GM12878 (cell line): Measurements from ENCODE around the gene XPOT. TPM values are rescaled to one million over a fixed set of nuclear protein-coding genes. Genes with fewer than 3 reads are reported as not detected.

Experiments used
- ATAC-seq: fragments of 200-7000 bp; cut with Tn5 transposase; 3 replicates; pipeline ENCODE4 v1.9.1; 2020; ENCODE audit warnings: mild to moderate bottlenecking, moderate library complexity
- BruUV-seq: library from RNA; stranded (reverse); fragments of 400-500 nt; replicated peaks from 2 replicates; lab custom pipeline; 2021; lab: Mats Ljungman, UMichigan
- CTCF ChIA-PET: fragments of 300-600 bp; sonication (Branson Sonifier 250); formaldehyde crosslinking; extraction: SDS; loops from one replicate; lab custom pipeline; 2021; ENCODE audit warnings: inconsistent platforms; lab: Yijun Ruan, JAX
- POLR2A ChIA-PET: fragments of 350-600 bp; formaldehyde crosslinking; extraction: SDS; loops from one replicate; lab custom pipeline; 2021; ENCODE audit warnings: inconsistent platforms; lab: Charles Lee
- RAD21 ChIA-PET: fragments of 300-600 bp; sonication (Branson Sonifier 250); formaldehyde crosslinking; loops from one replicate; lab custom pipeline; 2023; ENCODE audit warnings: antibody characterized with exemption; ENCODE audit not compliant: unreplicated experiment; lab: Charles Lee
- SMC1A ChIA-PET: fragments of 300-600 bp; sonication (Branson Sonifier 250); formaldehyde crosslinking; loops from one replicate; lab custom pipeline; 2023; ENCODE audit not compliant: unreplicated experiment, uncharacterized antibody; lab: Charles Lee
- DNase-seq: peaks from one replicate; pipeline ENCODE4 v3.0.0-alpha.2; 2011; ENCODE audit warnings: low read depth, low spot score
- FAIRE-seq: peaks from 3 replicates; lab custom pipeline; 2011; peaks lifted over from hg19 to GRCh38; lab: Jason Lieb, UNC
- H2AFZ ChIP-seq: 2 replicates; pipeline ENCODE4 v1.6.0; 2011; ENCODE audit warnings: low read depth, low read length, control low read depth; ENCODE audit not compliant: control insufficient read depth
- H3K27ac ChIP-seq: 2 replicates; pipeline ENCODE4 v1.5.1; 2011; ENCODE audit warnings: control low read depth; ENCODE audit not compliant: control insufficient read depth, insufficient read depth
- H3K27me3 ChIP-seq, 2 experiments: replicated peaks in 1 of 2; 2 replicates each; pipeline versions ENCODE4 v1.6.0 to v1.6.1; 2011; ENCODE audit warnings: low read length in 1 of 2; ENCODE audit not compliant: control insufficient read depth in 2 of 2, insufficient read depth in 2 of 2
- H3K36me3 ChIP-seq, 2 experiments: 2 replicates each; pipeline ENCODE4 v1.5.1; 2011; ENCODE audit warnings: low read length in 1 of 2; ENCODE audit not compliant: control insufficient read depth in 2 of 2, insufficient read depth in 2 of 2
- H3K4me1 ChIP-seq: 2 replicates; pipeline ENCODE4 v1.6.1; 2011; ENCODE audit warnings: mild to moderate bottlenecking, low read length, moderate library complexity, mixed read lengths; ENCODE audit not compliant: control insufficient read depth, insufficient read depth
- H3K4me2 ChIP-seq: 2 replicates; pipeline ENCODE4 v1.6.0; 2011; ENCODE audit warnings: control low read depth; ENCODE audit not compliant: control insufficient read depth, insufficient read depth
- H3K4me3 ChIP-seq: fragments of 200-600 bp; sonication (generic); 2 replicates; pipeline ENCODE4 v1.5.1; 2016
- H3K79me2 ChIP-seq: 2 replicates; pipeline ENCODE4 v1.6.0; 2011; ENCODE audit warnings: low read length; ENCODE audit not compliant: control insufficient read depth, insufficient read depth
- H3K9ac ChIP-seq: 2 replicates; pipeline ENCODE4 v1.8.0; 2011; ENCODE audit warnings: low read length, control low read depth, mixed read lengths; ENCODE audit not compliant: control insufficient read depth, insufficient read depth
- H3K9me3 ChIP-seq: replicated peaks from 3 replicates; pipeline ENCODE4 v1.5.1; 2011; ENCODE audit warnings: mild to moderate bottlenecking, low read length; ENCODE audit not compliant: control insufficient read depth, insufficient read depth
- H4K20me1 ChIP-seq: 2 replicates; pipeline ENCODE4 v1.6.0; 2011; ENCODE audit not compliant: control insufficient read depth, insufficient read depth
- BCL3 ChIP-seq: IDR thresholded peaks from 2 replicates; pipeline ENCODE4 v1.6.1; 2011; ENCODE audit warnings: borderline replicate concordance, low read depth, mild to moderate bottlenecking, moderate library complexity, low read length; ENCODE audit not compliant: insufficient read depth, poor library complexity, severe bottlenecking
- CTCF ChIP-seq, 3 experiments: IDR thresholded peaks in 2 of 3; conservative IDR thresholded peaks in 1 of 3; 2 replicates each; pipeline ENCODE4 v1.5.1; 2011; ENCODE audit warnings: low read depth in 3 of 3, low read length in 3 of 3, mild to moderate bottlenecking in 3 of 3, control low read depth in 2 of 3, moderate library complexity in 2 of 3, inconsistent platforms in 1 of 3, mixed read lengths in 1 of 3; ENCODE audit not compliant: control insufficient read depth in 2 of 3, insufficient read depth in 1 of 3; ENCODE audit errors: extremely low read depth in 1 of 3
- MEF2B ChIP-seq: fragments of 450-650 bp; IDR thresholded peaks from 2 replicates; pipeline ENCODE4 v1.6.1; 2018; ENCODE audit warnings: mild to moderate bottlenecking, moderate library complexity; ENCODE audit not compliant: partially characterized antibody, poor library complexity, severe bottlenecking
- NBN ChIP-seq: fragments of 450-650 bp; IDR thresholded peaks from 2 replicates; pipeline ENCODE4 v1.6.1; 2016
- PAX8 ChIP-seq: fragments of 450-650 bp; IDR thresholded peaks from 2 replicates; pipeline ENCODE4 v1.6.1; 2017; ENCODE audit warnings: mild to moderate bottlenecking, moderate library complexity
- POLR2AphosphoS2 ChIP-seq: IDR thresholded peaks from 2 replicates; pipeline ENCODE4 v1.6.1; 2011; ENCODE audit warnings: low read depth, mild to moderate bottlenecking, low read length, improper control_type of control experiment, moderate library complexity
- PRDM15 ChIP-seq: fragments of 450-650 bp; formaldehyde crosslinking; IDR thresholded peaks from 2 replicates; pipeline ENCODE4 v1.4.0; 2020; ENCODE audit warnings: mild to moderate bottlenecking, moderate library complexity
- SRF ChIP-seq, 2 experiments: IDR thresholded peaks; 2 replicates each; pipeline ENCODE4 v1.6.1; 2011; ENCODE audit warnings: low read depth in 2 of 2, low read length in 2 of 2, mild to moderate bottlenecking in 1 of 2, moderate library complexity in 1 of 2
- STAT3 ChIP-seq: IDR thresholded peaks from 2 replicates; pipeline ENCODE4 v1.6.1; 2011; ENCODE audit warnings: low read depth, low read length, improper control_type of control experiment
- ZNF622 ChIP-seq: fragments of 450-650 bp; IDR thresholded peaks from 2 replicates; pipeline ENCODE4 v1.6.1; 2017; ENCODE audit warnings: mild to moderate bottlenecking, inconsistent platforms
- ZNF687 ChIP-seq: fragments of 450-650 bp; IDR thresholded peaks from 2 replicates; pipeline ENCODE4 v1.6.1; 2017; ENCODE audit warnings: mild to moderate bottlenecking, moderate library complexity
- WGBS: methylation state at CpG from one replicate; pipeline ENCODE4 v1.1.6; 2016; ENCODE audit warnings: low lambda C conversion rate; ENCODE audit not compliant: insufficient replicate concordance, insufficient coverage; ENCODE audit errors: missing lambda C conversion rate; 5-methylcytosine and 5-hydroxymethylcytosine counted together
- in situ Hi-C: fragments of 300-500 bp; cut with MboI; formaldehyde crosslinking; loops from 9 replicates; pipeline ENCODE4 v1.14.3; 2018; ENCODE audit warnings: mixed read lengths
- intact Hi-C: fragments of 100-400 bp; cut with micrococcal nuclease; formaldehyde crosslinking; loops from one replicate; pipeline ENCODE4 v1.14.2; 2022; ENCODE audit not compliant: unreplicated experiment
- polyA plus RNA-seq, 11 experiments: library from polyadenylated mRNA; depleted of rRNA in 4 of 11; unstranded in 6 of 11; stranded (reverse) in 5 of 11; fragments of >200 nt; fragmentation: Nextera tagmentation in 4 of 11; fragmentation: Illumina TruSeq in 1 of 11; extraction: Ambion mirVana in 4 of 11; extraction: Trizol in 1 of 11; gene quantifications; 1 replicate in 1 of 11; 2 replicates in 10 of 11; pipeline versions ENCODE4 v1.2.1 to v1.2.3, GENCODE V29; 2011 to 2016; ENCODE audit warnings: inconsistent platforms in 2 of 11, missing spikeins in 2 of 11, low read depth in 1 of 11
- total RNA-seq, 4 experiments: library from RNA; depleted of rRNA in 3 of 4; stranded (reverse); fragments of >200 nt in 3 of 4; fragmentation: Illumina TruSeq in 1 of 4; extraction: Trizol in 1 of 4; gene quantifications; 2 replicates each; pipeline versions ENCODE4 v1.2.1 to v1.2.3, GENCODE V29; 2013 to 2021

The XPOT gene
- total and polyA plus RNA-seq, 10 of the 15 experiments (the other 5 are each of a cell fraction or from before 2014, with no cell fraction given): 11.9 to 66.3 (median 54.7) TPM

GRCh38 chr12:64445490-64445889 is 41.3 kb downstream of the XPOT start (continued):
- TF ChIP-seq BCL3 (no peak), PRDM15 (no peak)
- TF ChIP-seq, all 136 proteins: peak for 0

- ChIA-PET POLR2A (no interaction called here), CTCF (no interaction called here), RAD21 (no interaction called here), SMC1A (interaction anchor here (0.8 kb wide), 1 partner anchor 36 kb away, joined by 3 read pairs; no protein-coding TSS in a partner anchor)
- H3K9ac ChIP-seq: no peak overlapping the region
- ATAC-seq: no peak
- H3K9me3 ChIP-seq: no peaks in the 10 kb centered on the region
- BruUV-seq: no TSS peak
- H3K36me3 ChIP-seq: peaks cover 4 to 27% of the 10 kb centered on the region in 2 experiments
- intact Hi-C loops: no loop called here
- no peak overlapping the region for H3K4me2 ChIP-seq
- FAIRE-seq: no peak
- no peaks in the 10 kb centered on the region for H3K4me1 ChIP-seq
- peaks cover 4% of the 10 kb centered on the region for H3K79me2 ChIP-seq
- H4K20me1 ChIP-seq: no peaks in the 10 kb centered on the region
- no peak overlapping the region for H2AFZ ChIP-seq
- WGBS: 93% methylated on average over 1 of the region's 1 CpG
- no peak for DNase-seq
- in situ Hi-C loops: loop anchor here (5.0 kb wide), 1 partner anchor 39 kb away; no protein-coding TSS in a partner anchor
- H3K4me3 ChIP-seq: no peak overlapping the region
- H3K27me3 ChIP-seq: no peaks in the 10 kb centered on the region
- H3K27ac ChIP-seq: no peak overlapping the region
- TF ChIP-seq POLR2AphosphoS2 (no peak), MEF2B (no peak), STAT3 (no peak), SRF (IDR thresholded peaks at IDR 0.05; ENCODE audit: low read depth in 2 of 2, low read length in 2 of 2) (no peak), ZNF687 (no peak), NBN (no peak), CTCF (IDR thresholded peaks at IDR 0.05 in 2 of 3, conservative IDR thresholded peaks at IDR 0.05 in 1 of 3; ENCODE audit: control insufficient read depth in 2 of 3, extremely low read depth in 1 of 3, insufficient read depth in 1 of 3, low read depth in 3 of 3, low read length in 3 of 3) (no peak), PAX8 (no peak), ZNF622 (no peak)
These were observed 42.1 kb downstream of the XPOT start for GRCh38 chr12:64446295-64446694.
